Right cardiac atrium (tissue), 5 donors: ENCODE measurements around the gene RFC4. TPM values are rescaled to one million over a fixed set of nuclear protein-coding genes. Genes with fewer than 3 reads are reported as not detected.
"Not testable (repeated sequence)": the region's sequence is repeated elsewhere in the genome, so short reads cannot be mapped to it uniquely, and the experiment has no call there.

ENCODE experiments used
- ATAC-seq, 2 donors: fragments of 200-7000 bp; cut with Tn5 transposase; one replicate each; pipeline versions ENCODE4 v1.8.0 to v1.9.1; 2020; ENCODE audit warnings: moderate library complexity in 2 of 2, mild to moderate bottlenecking in 1 of 2
- DNase-seq, 3 donors: peaks; one replicate each; pipeline ENCODE4 v3.0.0-alpha.2; 2020
- H3K27ac ChIP-seq: one replicate; pipeline ENCODE4 v1.5.1; 2013; ENCODE audit warnings: mild to moderate bottlenecking, low read length, control low read depth, moderate library complexity
- H3K27me3 ChIP-seq: one replicate; pipeline ENCODE4 v1.6.1; 2013; ENCODE audit not compliant: control insufficient read depth, insufficient read depth
- H3K4me1 ChIP-seq: one replicate; pipeline ENCODE4 v1.6.1; 2013; ENCODE audit warnings: low read length; ENCODE audit not compliant: control insufficient read depth, insufficient read depth
- H3K4me3 ChIP-seq: one replicate; pipeline ENCODE4 v1.5.1; 2013; ENCODE audit warnings: low read length, control low read depth
- H3K9me3 ChIP-seq: one replicate; pipeline ENCODE4 v1.6.1; 2013; ENCODE audit warnings: low read length; ENCODE audit not compliant: control insufficient read depth
- WGBS: extraction: QIAGEN DNeasy Blood & Tissue Kit; methylation state at CpG from one replicate; pipeline ENCODE4 v1.1.7; 2013; 5-methylcytosine and 5-hydroxymethylcytosine counted together
- intact Hi-C, 4 donors: fragments of 100-400 bp; cut with DNase I; formaldehyde crosslinking; loops; one replicate each; pipeline versions ENCODE4 v1.11.0 to v1.14.0; 2022 to 2023
- long read RNA-seq, 4 donors: library from polyadenylated mRNA; unstranded; transcript quantifications; one replicate each; pipeline ENCODE4 v2.0.0, GENCODE V29; 2020 to 2021
- polyA plus RNA-seq: library from polyadenylated mRNA; stranded (reverse); fragments of 200-250 nt; gene quantifications from one replicate; pipeline ENCODE4 v1.2.3, GENCODE V29; 2013
- total RNA-seq, 4 donors: library from RNA; stranded (reverse); fragmentation: NEBNext Ultra II Directional; extraction: Animal tissue kit (Norgen Biotek cat#: 25700); gene quantifications; one replicate each; pipeline ENCODE4 v1.2.1, GENCODE V29; 2021
- donor health status: healthy with polysubstance abuse.
- donor health status: DM: no; HTN: yes; CAD: no.
- donor health status: DM: no; HTN: no; CAD: no.
- donor health status: DM: no; HTN: yes; CAD: no; lungs with severe emphysema.
- donor health status: DM: yes; HTN: yes; CAD: no.

The RFC4 gene, protein sequence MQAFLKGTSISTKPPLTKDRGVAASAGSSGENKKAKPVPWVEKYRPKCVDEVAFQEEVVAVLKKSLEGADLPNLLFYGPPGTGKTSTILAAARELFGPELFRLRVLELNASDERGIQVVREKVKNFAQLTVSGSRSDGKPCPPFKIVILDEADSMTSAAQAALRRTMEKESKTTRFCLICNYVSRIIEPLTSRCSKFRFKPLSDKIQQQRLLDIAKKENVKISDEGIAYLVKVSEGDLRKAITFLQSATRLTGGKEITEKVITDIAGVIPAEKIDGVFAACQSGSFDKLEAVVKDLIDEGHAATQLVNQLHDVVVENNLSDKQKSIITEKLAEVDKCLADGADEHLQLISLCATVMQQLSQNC
- 10 to 100 TPM in 2 of 4 donors, 1 to 10 TPM in 2; 7.2 to 13.6 (median 10.4) TPM for total RNA-seq
- polyA plus RNA-seq, result 10.0 TPM
- long read RNA-seq, donor 1, partial matches to known transcripts, result 0 of 5 reads
- long read RNA-seq, donor 1, other reads (novel, unspliced or antisense), result 1 of 5 reads
- long read RNA-seq, donor 2, partial matches to known transcripts, result 1 of 4 reads
- long read RNA-seq, donor 2, other reads (novel, unspliced or antisense), result 0 of 4 reads
- long read RNA-seq, donor 3, transcript RFC4-201 (11 exons, 1,384 nt), result major isoform, 16 of 29 reads
- long read RNA-seq, donor 3, transcript RFC4-202 (11 exons, 1,448 nt), result minor isoform, 6 of 29 reads
- long read RNA-seq, donor 3, partial matches to known transcripts, result 3 of 29 reads
- long read RNA-seq, donor 3, other reads (novel, unspliced or antisense), result 4 of 29 reads
- long read RNA-seq, donor 4, partial matches to known transcripts, result 0 of 2 reads
- long read RNA-seq, donor 4, other reads (novel, unspliced or antisense), result 0 of 2 reads

- intact Hi-C loops, result no loop called here
These were observed at the start of gene RFC4 for GRCh38 chr3:186806089-186807055. TSS of gene RFC4 (minus strand) at chr3:186806482. CDS start at chr3:186804713, 1,769 bp downstream.

GRCh38 chr3:186854954-186855353 is 48.7 kb upstream of the RFC4 start:
- H3K9me3 ChIP-seq, result peaks cover 1% of the 10 kb centered on the region
- no peaks in the 10 kb centered on the region for H3K27me3 ChIP-seq
- 0% methylated on average over 1 of the region's 1 CpG for WGBS
- no peak overlapping the region for H3K4me3 ChIP-seq
- no peak for ATAC-seq
- H3K4me1 ChIP-seq, result no peaks in the 10 kb centered on the region
- DNase-seq, result no peak
- no peak overlapping the region for H3K27ac ChIP-seq
- intact Hi-C loops, result loop anchor here in 2 of 4 donors (5.0 kb wide), 1 partner anchor 307 kb away; no protein-coding TSS in a partner anchor

More at GRCh38 chr3:186806089-186807055, at the start of gene RFC4:
- ATAC-seq, result peak; percentile 97
- DNase-seq, result peak; percentile 89 to 96 (median 94)
- Histone ChIP-seq H3K9me3 (no peaks in the 10 kb centered on the region), H3K4me1 (no peaks in the 10 kb centered on the region), H3K27me3 (no peaks in the 10 kb centered on the region), H3K4me3 (peak within 1 kb of the TSS; percentile 57), H3K27ac (peak within 1 kb of the TSS; percentile 55)
- under 1% methylated on average over 70 of the region's 70 CpGs for WGBS

GRCh38 chr3:186854146-186854545 is 47.9 kb upstream of the RFC4 start:
- 96% methylated on average over 8 of the region's 8 CpGs for whole genome bisulfite sequencing
- H3K4me3 ChIP-seq, result no peak overlapping the region
- H3K27ac ChIP-seq, result no peak overlapping the region
- no peaks in the 10 kb centered on the region for H3K27me3 ChIP-seq
- H3K4me1 ChIP-seq, result no peaks in the 10 kb centered on the region
- ATAC-seq (no peak), DNase-seq (no peak)
- intact Hi-C loops, result loop anchor here in 2 of 4 donors (5.0 kb wide), 1 partner anchor 308 kb away; no protein-coding TSS in a partner anchor
- no peaks in the 10 kb centered on the region for H3K9me3 ChIP-seq

- DNase-seq (no peak), ATAC-seq (peak in 1 of 2 donors; percentile 27)
- H3K27me3 ChIP-seq, result no peaks in the 10 kb centered on the region
- H3K9me3 ChIP-seq, result no peaks in the 10 kb centered on the region
- intact Hi-C loops, result loop anchor here in 2 of 4 donors (5.0 kb wide), 1 partner anchor 309 kb away; no protein-coding TSS in a partner anchor
- H3K27ac ChIP-seq, result no peak overlapping the region
- no peaks in the 10 kb centered on the region for H3K4me1 ChIP-seq
- H3K4me3 ChIP-seq, result no peak overlapping the region
- whole genome bisulfite sequencing, result 89% methylated on average over 6 of the region's 6 CpGs
These were observed 46.7 kb upstream of the RFC4 start for GRCh38 chr3:186852994-186853393.

GRCh38 chr3:186851835-186852234 is 45.6 kb upstream of the RFC4 start:
- H3K4me1 ChIP-seq, H3K9me3 ChIP-seq, DNase-seq, H3K4me3 ChIP-seq, ATAC-seq, H3K27me3 ChIP-seq, H3K27ac ChIP-seq: not testable (repeated sequence)
- intact Hi-C loops, result loop anchor here in 2 of 4 donors (5.0 kb wide), 1 partner anchor 310 kb away; no protein-coding TSS in a partner anchor
- 97% methylated on average over 3 of the region's 3 CpGs for WGBS

DNA sequence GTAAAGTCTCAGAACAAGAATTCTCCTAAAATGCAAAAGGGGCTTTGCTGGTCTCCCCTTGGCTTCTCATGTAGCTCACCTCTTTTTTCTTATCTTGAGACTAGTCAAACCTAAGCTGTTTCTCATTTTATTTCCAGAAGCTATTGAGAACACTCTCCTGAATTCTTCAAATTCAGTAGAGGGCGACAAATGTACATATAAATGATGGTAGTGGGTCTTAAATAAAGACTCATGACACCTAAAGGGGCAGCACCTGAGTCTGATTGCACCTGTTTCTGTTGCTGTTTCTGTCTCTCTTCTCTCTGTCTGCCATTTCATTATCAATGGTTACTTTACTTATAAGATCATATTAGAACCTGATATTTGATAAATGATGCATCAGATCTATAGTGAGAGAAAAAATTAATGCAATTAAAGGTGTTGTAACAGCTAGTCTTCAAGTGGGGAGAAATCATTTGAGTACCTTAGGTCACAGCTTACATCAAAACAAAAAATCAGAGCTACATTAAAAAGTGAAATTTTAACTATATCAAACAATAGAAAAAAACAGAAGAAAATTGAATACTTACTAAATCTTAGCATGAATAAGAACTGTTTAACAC is 43.2 kb upstream of the RFC4 start:
- Histone ChIP-seq H3K27ac (no peak overlapping the region), H3K4me3 (no peak overlapping the region), H3K27me3 (no peaks in the 10 kb centered on the region), H3K9me3 (no peaks in the 10 kb centered on the region), H3K4me1 (no peaks in the 10 kb centered on the region)
- 5% methylated on average over 1 of the region's 1 CpG for WGBS
- ATAC-seq, result peak in 1 of 2 donors; percentile 67
- no peak for DNase-seq
- intact Hi-C loops, result loop anchor here in 2 of 4 donors (2.0 to 5.0 kb wide), 3 partner anchors 83 to 318 kb away; partner anchors contain the start of gene ST6GAL1 (in 1 of the 2)

DNA sequence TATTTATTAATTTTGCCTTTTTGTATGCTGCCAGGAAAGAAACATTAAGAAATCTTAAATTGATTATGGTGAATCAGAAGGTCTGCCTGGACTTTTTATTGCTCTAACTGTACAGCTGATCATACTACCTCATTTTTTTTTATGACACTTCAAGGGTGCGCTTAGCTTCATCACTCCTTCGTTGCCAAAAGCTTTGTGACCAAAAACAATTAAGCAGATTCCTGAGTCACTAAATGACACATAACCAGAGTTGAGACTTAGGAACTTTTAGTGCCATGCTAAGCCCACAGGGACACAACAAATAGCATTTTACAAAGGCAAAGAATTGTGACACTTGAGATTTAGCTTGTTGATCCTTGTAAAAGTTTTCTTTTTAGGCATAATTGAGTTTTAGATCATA is 41.2 kb upstream of the RFC4 start:
- Histone ChIP-seq H3K9me3 (no peaks in the 10 kb centered on the region), H3K27me3 (no peaks in the 10 kb centered on the region), H3K4me3 (no peak overlapping the region), H3K27ac (no peak overlapping the region), H3K4me1 (no peaks in the 10 kb centered on the region)
- no peak for ATAC-seq
- intact Hi-C loops, result loop anchor here in 2 of 4 donors (5.0 kb wide), 2 partner anchors 85 to 320 kb away; partner anchors contain the start of gene ST6GAL1 (in 1 of the 2)
- no peak for DNase-seq
- WGBS, result 69% methylated on average over 2 of the region's 2 CpGs

DNA sequence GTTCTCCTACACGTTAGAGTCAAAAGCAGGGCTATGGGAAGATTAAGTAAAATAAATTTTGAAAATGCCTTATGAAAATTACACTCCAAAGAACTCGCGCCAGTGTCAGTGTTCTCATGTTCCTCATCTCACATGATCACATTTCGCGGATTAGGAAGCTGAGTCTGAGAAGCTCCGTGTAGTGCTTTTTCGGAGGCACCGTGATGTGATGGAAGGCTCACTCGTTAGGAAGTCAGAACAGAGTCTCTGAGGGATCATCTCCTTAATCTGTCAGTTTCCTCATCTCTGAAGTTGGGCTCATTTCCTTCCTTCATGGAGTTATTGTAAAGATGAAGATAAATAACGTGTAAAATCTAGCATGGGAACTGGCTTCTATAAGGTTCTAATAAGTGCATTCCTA is 39.5 kb upstream of the RFC4 start:
- Histone ChIP-seq H3K4me3 (no peak overlapping the region), H3K4me1 (no peaks in the 10 kb centered on the region), H3K27ac (no peak overlapping the region), H3K27me3 (no peaks in the 10 kb centered on the region), H3K9me3 (no peaks in the 10 kb centered on the region)
- ATAC-seq, result no peak
- intact Hi-C loops, result loop anchor here in 2 of 4 donors (5.0 kb wide), 2 partner anchors 87 to 322 kb away; partner anchors contain the start of gene ST6GAL1 (in 1 of the 2)
- WGBS, result 74% methylated on average over 10 of the region's 10 CpGs
- no peak for DNase-seq

DNA sequence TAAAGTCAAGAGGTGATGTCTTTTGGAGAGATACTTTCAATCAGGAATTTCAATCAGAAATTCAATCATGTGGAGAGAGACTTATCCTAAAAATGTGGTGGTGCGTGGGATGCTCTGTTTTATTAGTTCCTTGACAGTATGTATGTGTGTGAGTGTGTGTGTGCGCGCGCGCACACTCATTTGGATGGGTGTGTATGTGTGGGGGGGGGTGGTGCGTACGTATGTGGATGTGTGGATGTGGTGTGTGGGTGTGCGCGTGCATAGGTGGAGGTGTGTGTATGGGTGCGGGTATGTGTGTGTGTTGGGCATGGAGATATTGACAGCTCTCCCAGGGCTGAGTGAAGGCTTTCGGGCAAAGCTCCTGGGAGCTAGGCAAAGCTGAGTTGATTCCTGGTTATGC is 38.6 kb upstream of the RFC4 start:
- DNase-seq (no peak), ATAC-seq (peak in 1 of 2 donors; percentile 25)
- Histone ChIP-seq H3K4me1 (no peaks in the 10 kb centered on the region), H3K27me3 (no peaks in the 10 kb centered on the region), H3K27ac (no peak overlapping the region), H3K9me3 (no peaks in the 10 kb centered on the region), H3K4me3 (no peak overlapping the region)
- intact Hi-C loops, result loop anchor here in 2 of 4 donors (5.0 kb wide), 2 partner anchors 87 to 322 kb away; partner anchors contain the start of gene ST6GAL1 (in 1 of the 2)
- WGBS, result 91% methylated on average over 11 of the region's 11 CpGs
